HAP-1 (cell line): ENCODE results near the gene TMEM259.

Experiments used
- DNase-seq, 2 experiments: peaks; one replicate each; pipeline ENCODE4 v3.0.0-alpha.2; 2016 to 2020; ENCODE audit warnings: low spot score in 2 of 2
- H3K27me3 ChIP-seq: fragments of 250-450 bp; sonication (Bioruptor Pico); 2 replicates; pipeline ENCODE4 v1.5.1; 2020; ENCODE audit warnings: low read depth, mild to moderate bottlenecking, moderate library complexity
- H3K36me3 ChIP-seq: fragments of 250-450 bp; sonication (Bioruptor Pico); replicated peaks from 2 replicates; pipeline ENCODE4 v1.5.1; 2020; ENCODE audit warnings: mild to moderate bottlenecking
- H3K4me1 ChIP-seq: fragments of 250-450 bp; sonication (Bioruptor Pico); 2 replicates; pipeline ENCODE4 v1.5.1; 2020; ENCODE audit warnings: mild to moderate bottlenecking
- H3K4me3 ChIP-seq: fragments of 250-450 bp; sonication (Bioruptor Pico); 2 replicates; pipeline ENCODE4 v1.5.1; 2020; ENCODE audit warnings: mild to moderate bottlenecking, moderate library complexity
- H3K9me3 ChIP-seq: fragments of 250-450 bp; sonication (Bioruptor Pico); 2 replicates; pipeline ENCODE4 v1.5.1; 2020; ENCODE audit warnings: mild to moderate bottlenecking, moderate library complexity
- in situ Hi-C: fragments of 300-500 bp; cut with MboI; formaldehyde crosslinking; loops from 3 replicates; pipeline ENCODE4 v1.14.3; 2020; ENCODE audit warnings: low sequenced_read_pairs, inconsistent platforms, mixed read lengths

Gene TMEM259

DNA sequence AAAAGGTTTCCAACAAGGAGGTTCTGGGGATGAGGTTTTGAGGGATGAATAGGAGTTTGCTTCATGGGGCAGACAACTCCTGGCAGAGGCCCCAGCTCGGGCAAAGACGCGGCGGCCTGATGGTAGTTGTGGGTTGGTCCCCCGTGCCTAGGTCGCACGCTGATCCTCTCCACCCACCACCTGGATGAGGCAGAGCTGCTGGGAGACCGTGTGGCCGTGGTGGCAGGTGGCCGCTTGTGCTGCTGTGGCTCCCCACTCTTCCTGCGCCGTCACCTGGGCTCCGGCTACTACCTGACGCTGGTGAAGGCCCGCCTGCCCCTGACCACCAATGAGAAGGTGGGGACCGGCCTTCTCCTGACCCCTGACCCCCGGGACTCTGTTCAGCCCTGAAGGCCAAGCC is 30.9 kb upstream of the TMEM259 start:
- Histone ChIP-seq H3K4me3 (no peak overlapping the region), H3K4me1 (no peaks in the 10 kb centered on the region), H3K36me3 (no peaks in the 10 kb centered on the region), H3K27me3 (no peaks in the 10 kb centered on the region), H3K9me3 (no peaks in the 10 kb centered on the region)
- no peak for DNase-seq
- in situ Hi-C loops, result no loop called here

DNA sequence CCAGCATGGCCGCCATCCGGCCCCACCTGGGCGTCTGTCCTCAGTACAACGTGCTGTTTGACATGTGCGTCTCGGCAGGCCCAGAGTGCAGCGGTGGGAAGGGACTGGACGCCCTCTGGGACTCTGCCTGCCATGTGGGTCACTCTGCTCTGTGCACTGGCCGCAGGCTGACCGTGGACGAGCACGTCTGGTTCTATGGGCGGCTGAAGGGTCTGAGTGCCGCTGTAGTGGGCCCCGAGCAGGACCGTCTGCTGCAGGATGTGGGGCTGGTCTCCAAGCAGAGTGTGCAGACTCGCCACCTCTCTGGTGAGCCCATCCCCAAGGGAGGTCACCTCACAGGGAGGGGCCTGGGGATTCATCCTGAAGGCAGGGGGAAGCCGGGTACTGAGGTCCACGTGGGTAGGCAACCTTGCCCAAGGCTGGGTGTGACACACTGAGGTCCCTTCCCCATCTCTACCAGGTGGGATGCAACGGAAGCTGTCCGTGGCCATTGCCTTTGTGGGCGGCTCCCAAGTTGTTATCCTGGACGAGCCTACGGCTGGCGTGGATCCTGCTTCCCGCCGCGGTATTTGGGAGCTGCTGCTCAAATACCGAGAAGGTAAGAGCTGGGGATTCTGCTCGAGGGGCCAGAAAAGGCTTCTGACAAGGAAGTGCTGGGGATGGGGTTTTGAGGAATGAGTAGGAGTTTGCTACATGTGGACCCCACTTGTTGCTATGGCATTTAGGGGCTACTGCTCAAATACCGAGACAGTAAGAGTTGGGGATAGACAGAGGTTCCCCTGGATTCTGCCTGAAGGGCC is 30.3 kb upstream of the TMEM259 start:
- DNase-seq, result no peak
- H3K27me3 ChIP-seq, result no peaks in the 10 kb centered on the region
- H3K4me1 ChIP-seq, result no peaks in the 10 kb centered on the region
- no peak overlapping the region for H3K4me3 ChIP-seq
- in situ Hi-C loops, result no loop called here
- no peaks in the 10 kb centered on the region for H3K36me3 ChIP-seq
- H3K9me3 ChIP-seq, result no peaks in the 10 kb centered on the region

DNA sequence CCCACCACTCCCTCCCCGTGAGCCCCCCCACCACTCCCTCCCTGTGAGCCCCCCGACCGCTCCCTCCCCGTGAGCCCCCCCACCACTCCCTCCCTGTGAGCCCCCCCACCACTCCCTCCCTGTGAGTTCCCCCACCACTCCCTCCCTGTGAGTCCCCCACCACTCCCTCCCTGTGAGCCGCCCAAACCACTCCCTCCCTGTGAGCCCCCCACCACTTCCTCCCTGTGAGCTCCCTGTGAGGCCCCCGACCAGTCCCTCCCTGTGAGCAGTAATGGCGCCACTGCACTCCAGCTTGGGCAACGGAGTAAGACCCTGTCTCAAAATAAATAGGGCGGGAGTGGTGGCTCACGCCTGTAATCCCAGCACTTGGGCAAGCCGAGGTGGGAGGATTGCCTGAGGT is 28.9 kb upstream of the TMEM259 start:
- Histone ChIP-seq H3K4me3 (no peak overlapping the region), H3K36me3 (no peaks in the 10 kb centered on the region), H3K4me1 (no peaks in the 10 kb centered on the region), H3K9me3 (no peaks in the 10 kb centered on the region), H3K27me3 (no peaks in the 10 kb centered on the region)
- no peak for DNase-seq
- in situ Hi-C loops, result no loop called here

DNA sequence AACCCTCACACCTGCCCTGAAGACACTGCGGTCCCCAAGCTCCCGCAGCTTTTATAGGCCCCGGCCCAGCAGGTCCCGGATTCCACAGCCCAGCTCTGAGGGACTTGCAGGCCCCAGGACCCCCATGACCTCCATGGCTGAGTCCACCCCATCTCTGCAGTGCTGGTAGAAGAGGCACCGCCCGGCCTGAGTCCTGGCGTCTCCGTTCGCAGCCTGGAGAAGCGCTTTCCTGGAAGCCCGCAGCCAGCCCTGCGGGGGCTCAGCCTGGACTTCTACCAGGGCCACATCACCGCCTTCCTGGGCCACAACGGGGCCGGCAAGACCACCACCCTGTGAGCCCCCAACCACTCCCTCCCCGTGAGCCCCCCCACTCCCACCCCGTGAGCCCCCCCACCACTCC is 28.2 kb upstream of the TMEM259 start:
- DNase-seq, result no peak
- Histone ChIP-seq H3K4me1 (no peaks in the 10 kb centered on the region), H3K4me3 (no peak overlapping the region), H3K27me3 (no peaks in the 10 kb centered on the region), H3K9me3 (no peaks in the 10 kb centered on the region), H3K36me3 (no peaks in the 10 kb centered on the region)
- in situ Hi-C loops, result no loop called here

DNA sequence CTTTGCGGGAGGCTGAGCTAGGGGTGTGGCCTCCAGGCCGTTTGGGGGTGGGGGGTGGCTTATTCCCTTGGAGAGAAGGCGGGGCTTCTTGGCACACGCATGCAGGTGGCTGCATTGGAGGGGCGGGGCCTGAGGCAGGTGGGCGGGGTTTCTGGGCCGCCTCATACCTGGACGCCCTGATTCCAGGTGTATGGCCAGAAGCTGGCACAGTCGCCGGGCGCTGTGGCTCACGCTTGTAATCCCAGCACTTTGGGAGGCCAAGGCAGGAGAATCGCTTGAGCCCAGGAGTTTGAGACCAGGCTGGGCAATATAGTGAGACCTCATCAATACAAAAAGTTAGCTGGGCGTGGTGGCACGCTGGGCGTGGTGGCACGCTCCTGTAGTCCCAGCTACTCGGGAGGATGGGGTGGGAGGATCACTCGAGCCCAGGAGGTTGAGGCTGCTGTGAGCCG is 26.8 kb upstream of the TMEM259 start:
- DNase-seq, result no peak
- H3K27me3 ChIP-seq, result no peaks in the 10 kb centered on the region
- no peaks in the 10 kb centered on the region for H3K36me3 ChIP-seq
- no peak overlapping the region for H3K4me3 ChIP-seq
- no peaks in the 10 kb centered on the region for H3K9me3 ChIP-seq
- in situ Hi-C loops, result no loop called here
- no peaks in the 10 kb centered on the region for H3K4me1 ChIP-seq

DNA sequence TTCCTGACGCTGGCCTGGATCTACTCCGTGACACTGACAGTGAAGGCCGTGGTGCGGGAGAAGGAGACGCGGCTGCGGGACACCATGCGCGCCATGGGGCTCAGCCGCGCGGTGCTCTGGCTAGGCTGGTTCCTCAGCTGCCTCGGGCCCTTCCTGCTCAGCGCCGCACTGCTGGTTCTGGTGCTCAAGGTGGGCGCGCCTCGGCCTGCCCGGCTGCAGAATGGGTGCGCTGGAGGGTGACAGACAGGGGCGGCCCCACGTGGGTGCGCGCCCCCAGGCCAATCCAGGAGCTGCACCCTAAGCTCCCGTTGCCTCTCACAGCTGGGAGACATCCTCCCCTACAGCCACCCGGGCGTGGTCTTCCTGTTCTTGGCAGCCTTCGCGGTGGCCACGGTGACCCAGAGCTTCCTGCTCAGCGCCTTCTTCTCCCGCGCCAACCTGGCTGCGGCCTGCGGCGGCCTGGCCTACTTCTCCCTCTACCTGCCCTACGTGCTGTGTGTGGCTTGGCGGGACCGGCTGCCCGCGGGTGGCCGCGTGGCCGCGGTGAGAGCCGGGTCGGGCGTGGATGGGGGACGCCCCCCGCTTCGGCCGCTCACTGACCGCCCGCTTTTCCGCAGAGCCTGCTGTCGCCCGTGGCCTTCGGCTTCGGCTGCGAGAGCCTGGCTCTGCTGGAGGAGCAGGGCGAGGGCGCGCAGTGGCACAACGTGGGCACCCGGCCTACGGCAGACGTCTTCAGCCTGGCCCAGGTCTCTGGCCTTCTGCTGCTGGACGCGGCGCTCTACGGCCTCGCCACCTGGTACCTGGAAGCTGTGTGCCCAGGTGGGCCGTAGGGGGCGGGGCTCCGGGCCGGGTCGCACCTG is 26.1 kb upstream of the TMEM259 start:
- H3K27me3 ChIP-seq, result no peaks in the 10 kb centered on the region
- DNase-seq, result no peak
- H3K9me3 ChIP-seq, result no peaks in the 10 kb centered on the region
- no peak overlapping the region for H3K4me3 ChIP-seq
- no peaks in the 10 kb centered on the region for H3K4me1 ChIP-seq
- in situ Hi-C loops, result no loop called here
- no peaks in the 10 kb centered on the region for H3K36me3 ChIP-seq

DNA sequence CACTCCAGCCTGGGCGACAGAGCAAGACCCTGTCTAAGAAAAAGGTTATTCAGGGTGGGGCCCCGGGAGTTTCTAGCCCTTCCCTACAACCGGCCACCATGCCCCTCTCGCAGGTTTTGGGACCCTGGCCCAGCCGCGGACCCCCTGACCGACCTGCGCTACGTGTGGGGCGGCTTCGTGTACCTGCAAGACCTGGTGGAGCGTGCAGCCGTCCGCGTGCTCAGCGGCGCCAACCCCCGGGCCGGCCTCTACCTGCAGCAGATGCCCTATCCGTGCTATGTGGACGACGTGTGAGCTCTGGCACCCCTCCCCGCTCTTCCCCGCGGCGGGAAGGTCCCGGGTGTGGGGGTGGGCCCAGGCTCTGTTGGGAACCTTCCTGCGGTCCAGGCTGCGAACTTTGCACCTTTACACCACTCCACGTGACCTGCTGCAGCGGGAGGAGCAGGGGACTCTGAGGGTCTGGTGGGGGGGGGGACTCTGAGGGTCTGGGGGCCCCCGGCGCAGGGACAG is 25.2 kb upstream of the TMEM259 start:
- H3K4me1 ChIP-seq, result peaks cover 2% of the 10 kb centered on the region
- in situ Hi-C loops, result no loop called here
- H3K27me3 ChIP-seq, result no peaks in the 10 kb centered on the region
- no peak overlapping the region for H3K4me3 ChIP-seq
- no peaks in the 10 kb centered on the region for H3K36me3 ChIP-seq
- DNase-seq, result no peak
- no peaks in the 10 kb centered on the region for H3K9me3 ChIP-seq

DNA sequence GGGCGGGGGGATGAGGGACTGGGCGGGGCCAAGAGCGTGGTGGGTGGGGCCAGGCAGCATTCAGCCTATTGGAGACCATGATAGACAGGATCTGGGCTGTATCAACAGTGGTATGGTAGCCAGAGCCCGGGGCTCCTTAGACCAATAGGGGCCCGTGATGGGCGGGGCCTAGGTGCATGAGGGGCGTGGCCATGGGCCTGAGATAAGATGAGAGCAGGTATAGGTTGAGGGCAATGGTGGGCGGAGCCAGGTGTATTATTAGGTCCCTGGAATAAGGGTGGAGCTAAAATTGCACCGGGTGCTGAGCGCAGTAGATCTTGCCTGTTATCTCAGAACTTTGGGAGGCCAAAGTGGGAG is 24.3 kb upstream of the TMEM259 start:
- Histone ChIP-seq H3K27me3 (no peaks in the 10 kb centered on the region), H3K4me1 (peaks cover 10% of the 10 kb centered on the region), H3K9me3 (no peaks in the 10 kb centered on the region), H3K36me3 (no peaks in the 10 kb centered on the region), H3K4me3 (no peak overlapping the region)
- in situ Hi-C loops, result no loop called here
- peak; percentile 40 to 95 for DNase-seq

DNA sequence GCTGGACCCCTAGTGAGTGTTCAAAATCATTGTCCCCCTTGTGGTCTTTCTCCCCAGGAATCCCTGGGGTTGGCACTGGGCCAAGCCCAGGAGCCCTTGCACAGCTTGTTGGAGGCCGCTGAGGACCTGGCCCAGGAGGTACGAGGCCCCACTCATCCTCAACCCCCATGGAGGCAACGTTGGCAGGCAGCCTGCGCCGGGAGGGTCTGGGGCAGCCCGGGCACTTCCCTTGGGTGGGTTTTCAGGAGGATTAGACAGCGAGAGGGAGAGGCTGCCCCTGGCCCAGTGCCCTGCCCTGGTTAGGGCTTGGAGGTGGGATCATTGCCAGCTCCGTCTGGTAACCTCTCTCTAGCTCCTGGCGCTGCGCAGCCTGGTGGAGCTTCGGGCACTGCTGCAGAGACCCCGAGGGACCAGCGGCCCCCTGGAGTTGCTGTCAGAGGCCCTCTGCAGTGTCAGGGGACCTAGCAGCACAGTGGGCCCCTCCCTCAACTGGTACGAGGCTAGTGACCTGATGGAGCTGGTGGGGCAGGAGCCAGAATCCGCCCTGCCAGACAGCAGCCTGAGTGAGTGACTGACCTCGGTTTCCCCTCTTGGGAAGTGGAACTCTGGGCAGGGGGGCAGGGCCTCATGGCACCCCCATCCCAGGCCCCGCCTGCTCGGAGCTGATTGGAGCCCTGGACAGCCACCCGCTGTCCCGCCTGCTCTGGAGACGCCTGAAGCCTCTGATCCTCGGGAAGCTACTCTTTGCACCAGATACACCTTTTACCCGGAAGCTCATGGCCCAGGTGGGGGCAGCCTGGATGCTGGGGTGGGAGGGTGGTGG is 22.0 kb upstream of the TMEM259 start:
- H3K4me3 ChIP-seq, result no peak overlapping the region
- DNase-seq, result no peak

DNA sequence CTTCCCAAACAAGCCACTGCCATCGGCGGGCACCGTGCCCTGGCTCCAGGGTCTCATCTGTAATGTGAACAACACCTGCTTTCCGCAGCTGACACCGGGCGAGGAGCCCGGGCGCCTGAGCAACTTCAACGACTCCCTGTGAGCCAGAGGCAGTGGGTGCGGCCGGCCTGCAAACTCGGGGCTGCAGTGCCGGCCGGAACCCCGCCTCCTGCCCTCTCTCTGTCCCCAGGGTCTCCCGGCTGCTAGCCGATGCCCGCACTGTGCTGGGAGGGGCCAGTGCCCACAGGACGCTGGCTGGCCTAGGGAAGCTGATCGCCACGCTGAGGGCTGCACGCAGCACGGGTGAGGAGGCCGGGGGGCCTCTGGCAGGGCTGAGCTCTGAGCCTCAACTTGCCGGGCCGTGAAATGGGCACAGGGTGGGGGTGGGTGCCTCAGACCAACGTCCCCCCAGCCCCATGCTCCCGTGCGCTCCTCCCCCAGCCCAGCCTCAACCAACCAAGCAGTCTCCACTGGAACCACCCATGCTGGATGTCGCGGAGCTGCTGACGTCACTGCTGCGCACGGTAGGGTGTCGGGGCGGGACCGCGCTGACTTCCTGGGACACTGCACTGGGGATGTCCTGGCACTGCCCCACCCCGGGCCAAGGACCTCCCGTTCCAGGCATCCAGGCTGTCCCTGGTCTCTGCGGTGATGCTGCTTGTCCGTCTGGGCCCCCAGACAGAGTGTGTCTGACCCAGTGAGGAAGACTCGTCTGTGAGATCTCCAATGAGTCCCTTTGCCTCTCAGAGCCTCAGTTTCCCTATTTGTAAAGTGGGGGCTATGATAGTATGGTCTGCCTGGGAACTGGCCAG is 21.1 kb upstream of the TMEM259 start:
- Histone ChIP-seq H3K9me3 (no peaks in the 10 kb centered on the region), H3K4me1 (peaks cover 17% of the 10 kb centered on the region), H3K36me3 (peaks cover 23% of the 10 kb centered on the region), H3K27me3 (no peaks in the 10 kb centered on the region), H3K4me3 (no peak overlapping the region)
- DNase-seq, result no peak
- in situ Hi-C loops, result no loop called here

More for the DNA sequence above, 22.0 kb upstream of the TMEM259 start:
- Histone ChIP-seq H3K4me1 (peaks cover 17% of the 10 kb centered on the region), H3K9me3 (no peaks in the 10 kb centered on the region), H3K27me3 (no peaks in the 10 kb centered on the region), H3K36me3 (peaks cover 17% of the 10 kb centered on the region)
- in situ Hi-C loops, result no loop called here

DNA sequence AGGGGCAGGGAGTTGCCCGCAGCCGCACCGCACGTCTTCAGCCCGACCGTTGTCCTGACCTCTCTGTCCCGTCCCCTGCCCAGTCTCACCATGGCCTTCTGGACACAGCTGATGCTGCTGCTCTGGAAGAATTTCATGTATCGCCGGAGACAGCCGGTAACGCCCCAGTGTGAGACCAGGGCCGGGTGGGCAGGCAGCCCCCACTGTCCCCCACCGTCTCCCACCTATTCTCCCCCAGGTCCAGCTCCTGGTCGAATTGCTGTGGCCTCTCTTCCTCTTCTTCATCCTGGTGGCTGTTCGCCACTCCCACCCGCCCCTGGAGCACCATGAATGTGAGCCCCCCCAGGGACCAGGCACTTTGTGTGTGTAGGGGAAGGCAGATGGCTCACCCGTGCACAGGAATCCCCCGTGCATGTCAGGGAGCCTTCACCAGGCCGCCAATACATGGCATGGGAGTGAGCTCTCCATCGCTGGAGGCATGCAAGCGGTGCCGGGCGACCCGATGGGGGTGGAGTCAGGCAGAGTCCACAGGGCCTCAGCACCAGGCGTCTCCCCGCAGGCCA is 20.4 kb upstream of the TMEM259 start:
- in situ Hi-C loops, result no loop called here
- peaks cover 30% of the 10 kb centered on the region for H3K36me3 ChIP-seq
- H3K9me3 ChIP-seq, result no peaks in the 10 kb centered on the region
- H3K27me3 ChIP-seq, result no peaks in the 10 kb centered on the region
- peaks cover 17% of the 10 kb centered on the region for H3K4me1 ChIP-seq
- H3K4me3 ChIP-seq, result peak overlapping the region; percentile 45
- DNase-seq, result no peak

DNA sequence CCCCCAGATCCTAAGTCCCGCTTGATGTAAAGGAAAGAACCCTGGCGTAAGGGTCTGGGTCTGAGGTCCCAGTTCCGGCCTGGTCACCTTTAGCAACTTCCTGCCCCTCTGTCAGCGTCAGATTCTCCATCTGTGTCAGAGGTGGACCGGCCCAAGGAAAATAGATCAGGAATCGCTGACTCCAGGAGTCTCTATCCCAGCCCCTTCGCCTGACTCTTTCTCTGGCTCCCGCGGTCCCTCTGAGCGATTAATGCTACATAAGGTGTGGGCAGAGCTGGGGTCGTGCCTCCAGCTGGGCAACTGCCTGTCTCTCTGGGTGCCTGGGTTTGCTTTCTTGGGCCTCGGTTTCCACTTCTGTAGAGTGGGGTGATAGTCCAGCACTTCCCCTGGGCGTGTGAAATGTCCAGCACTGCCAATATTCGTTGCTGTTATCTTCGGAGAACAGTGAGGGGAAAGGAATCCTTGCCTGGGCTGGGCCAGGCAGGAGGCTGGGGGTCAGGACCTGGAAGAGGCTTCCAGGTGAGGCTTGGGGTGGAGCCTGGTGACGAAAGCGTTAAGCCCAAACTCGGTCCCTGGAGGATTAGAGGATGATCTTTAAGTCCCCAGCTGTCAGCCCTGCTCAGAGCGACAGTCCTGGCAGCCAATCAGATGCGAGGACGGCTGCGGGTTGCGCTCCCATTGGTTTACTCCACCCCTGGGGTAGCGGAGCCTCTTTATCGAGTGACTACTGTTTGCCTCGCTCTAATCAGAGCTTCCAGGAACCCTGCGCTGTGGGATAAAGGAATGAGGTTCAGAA is 19.8 kb upstream of the TMEM259 start:
- Histone ChIP-seq H3K27me3 (no peaks in the 10 kb centered on the region), H3K4me1 (peaks cover 17% of the 10 kb centered on the region), H3K36me3 (peaks cover 37% of the 10 kb centered on the region), H3K4me3 (peak overlapping the region; percentile 45), H3K9me3 (no peaks in the 10 kb centered on the region)
- in situ Hi-C loops, result no loop called here
- DNase-seq, result peak; percentile 78 to 96
